MG63 (cell line): ENCODE measurements around the gene EFCAB7. TPM values are rescaled to one million over a fixed set of nuclear protein-coding genes. Genes with fewer than 3 reads are reported as not detected.

Source experiments
- DNase-seq: peaks from one replicate; pipeline ENCODE4 v3.0.0-alpha.2; 2020
- H3K27me3 ChIP-seq: fragments of 250-450 bp; sonication (Bioruptor Pico); 2 replicates; pipeline ENCODE4 v1.5.1; 2020; ENCODE audit warnings: mild to moderate bottlenecking, moderate library complexity
- H3K36me3 ChIP-seq: fragments of 250-450 bp; sonication (Bioruptor Pico); 2 replicates; pipeline ENCODE4 v1.5.1; 2020; ENCODE audit warnings: mild to moderate bottlenecking, moderate library complexity
- H3K4me3 ChIP-seq: fragments of 250-450 bp; sonication (Bioruptor Pico); 2 replicates; pipeline ENCODE4 v1.5.1; 2020; ENCODE audit warnings: mild to moderate bottlenecking, moderate library complexity
- H3K9me3 ChIP-seq: fragments of 250-450 bp; sonication (Bioruptor Pico); 2 replicates; pipeline ENCODE4 v1.5.1; 2020; ENCODE audit warnings: mild to moderate bottlenecking, moderate library complexity
- total RNA-seq: library from RNA; depleted of rRNA; stranded (reverse); fragments of >200 nt; shearing (Covaris generic); gene quantifications from 2 replicates; pipeline ENCODE4 v1.2.3, GENCODE V29; 2014; ENCODE audit warnings: low replicate concordance; rRNA removed

EFCAB7 gene, protein sequence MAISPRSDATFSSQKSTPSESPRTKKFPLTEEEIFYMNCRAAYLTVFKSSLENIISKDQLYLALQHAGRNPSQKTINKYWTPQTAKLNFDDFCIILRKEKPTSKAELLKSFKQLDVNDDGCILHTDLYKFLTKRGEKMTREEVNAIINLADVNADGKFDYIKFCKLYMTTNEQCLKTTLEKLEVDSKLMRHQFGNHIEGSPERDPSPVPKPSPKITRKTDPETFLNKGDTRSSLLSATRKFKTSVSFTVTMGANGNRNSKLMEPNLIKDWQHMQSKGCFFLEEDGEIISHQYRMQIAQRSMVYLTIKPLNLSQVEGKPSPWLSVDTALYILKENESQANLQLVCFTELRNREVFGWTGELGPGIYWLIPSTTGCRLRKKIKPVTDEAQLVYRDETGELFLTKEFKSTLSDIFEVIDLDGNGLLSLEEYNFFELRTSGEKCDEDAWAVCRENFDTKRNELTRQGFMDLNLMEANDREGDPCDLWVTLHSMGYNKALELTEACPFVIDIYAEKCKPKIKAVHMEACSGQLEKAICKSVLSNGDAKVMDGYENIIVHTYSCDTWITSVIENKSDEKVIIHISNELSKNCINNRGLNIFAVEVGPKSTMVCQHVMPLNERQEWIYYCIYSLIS
- total RNA-seq = 2.5 and 19.0 TPM in 2 replicates

DNA sequence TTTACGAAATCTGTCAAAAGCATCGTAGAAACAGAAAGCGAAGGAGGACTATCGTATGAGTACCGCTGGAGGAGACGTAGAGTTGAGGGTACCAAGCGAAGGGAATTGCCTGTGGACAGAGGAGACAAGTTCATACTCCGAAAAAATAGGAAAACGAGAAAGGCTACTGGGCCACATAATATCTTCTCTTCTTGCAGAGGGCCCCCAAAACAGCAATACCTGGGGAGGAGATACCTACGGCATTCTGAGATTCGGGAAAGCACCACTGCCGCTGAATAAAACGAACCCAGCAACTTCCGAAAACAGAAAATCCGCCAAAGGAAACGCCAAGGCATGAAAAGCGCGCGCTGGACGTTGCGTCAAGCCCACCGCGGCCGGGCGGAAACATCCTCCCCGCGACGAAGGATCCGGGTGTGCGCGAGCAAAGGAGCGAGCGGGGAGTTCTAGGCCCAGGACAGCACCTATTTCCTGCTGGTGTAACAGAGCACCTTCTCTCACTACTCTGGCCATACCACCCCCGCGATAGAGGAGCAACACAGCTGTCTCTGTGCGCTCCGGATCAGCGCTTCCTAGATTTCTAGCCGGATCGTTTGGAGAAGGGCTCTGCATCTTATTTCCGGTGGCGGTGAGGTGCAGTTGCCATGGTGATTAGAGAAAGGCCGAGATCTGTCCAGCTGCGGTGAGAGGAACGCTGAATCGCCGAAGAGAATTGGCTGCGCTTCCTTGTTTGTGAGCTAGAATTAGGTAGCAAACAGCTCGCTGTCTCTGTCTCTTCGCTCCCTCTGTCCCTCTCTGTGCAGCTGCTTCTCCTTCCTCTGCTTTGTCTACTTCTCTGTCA lies at the start of gene EFCAB7, which contains the start of gene ITGB3BP:
EFCAB7 (plus strand) TSS at position 635 of the 838 bp plus-strand sequence. CDS start 2,048 bp downstream, outside the sequence.
ITGB3BP (minus strand) TSS at position 335 of the 838 bp plus-strand sequence; CDS start at position 243, 92 bp downstream.
- Histone ChIP-seq H3K36me3 (peaks cover 5% of the 10 kb centered on the region; the same call in 1 of the 2 replicates), H3K4me3 (peak within 1 kb of the TSS; percentile 84), H3K27me3 (no peaks in the 10 kb centered on the region), H3K9me3 (no peaks in the 10 kb centered on the region)
- peak; percentile 91 for DNase-seq

- DNase-seq = no peak
These were observed 47.6 kb upstream of the EFCAB7 start for GRCh38 chr1:63475761-63476160.

DNA sequence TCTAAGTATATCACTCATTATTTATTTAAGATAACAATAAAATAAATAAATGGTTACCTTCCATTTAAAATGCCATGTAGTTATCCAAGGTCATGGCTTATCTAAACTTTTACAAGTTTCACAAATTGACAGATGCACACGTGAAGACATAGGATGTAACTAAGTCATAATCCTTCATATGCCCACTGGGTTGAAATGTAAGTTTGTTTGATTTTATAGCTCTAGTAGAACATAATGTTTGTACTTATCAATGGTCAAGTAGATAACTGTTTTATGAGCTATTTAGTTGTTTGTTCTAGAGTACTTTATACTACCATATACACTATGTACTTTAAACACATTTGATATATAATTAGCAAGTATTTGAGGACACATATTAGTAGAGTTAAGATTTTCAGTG lies 43.3 kb upstream of the EFCAB7 start:
- no peak overlapping the region for H3K4me3 ChIP-seq
- H3K36me3 ChIP-seq = no peaks in the 10 kb centered on the region; the same call in 1 of the 2 replicates
- no peak for DNase-seq
- no peaks in the 10 kb centered on the region for H3K9me3 ChIP-seq
- H3K27me3 ChIP-seq = no peaks in the 10 kb centered on the region

More at GRCh38 chr1:63475761-63476160, 47.6 kb upstream of the EFCAB7 start:
- H3K36me3 ChIP-seq = no peaks in the 10 kb centered on the region; the same call in 1 of the 2 replicates
- no peaks in the 10 kb centered on the region for H3K9me3 ChIP-seq
- H3K4me3 ChIP-seq = no peak overlapping the region
- no peaks in the 10 kb centered on the region for H3K27me3 ChIP-seq

DNA sequence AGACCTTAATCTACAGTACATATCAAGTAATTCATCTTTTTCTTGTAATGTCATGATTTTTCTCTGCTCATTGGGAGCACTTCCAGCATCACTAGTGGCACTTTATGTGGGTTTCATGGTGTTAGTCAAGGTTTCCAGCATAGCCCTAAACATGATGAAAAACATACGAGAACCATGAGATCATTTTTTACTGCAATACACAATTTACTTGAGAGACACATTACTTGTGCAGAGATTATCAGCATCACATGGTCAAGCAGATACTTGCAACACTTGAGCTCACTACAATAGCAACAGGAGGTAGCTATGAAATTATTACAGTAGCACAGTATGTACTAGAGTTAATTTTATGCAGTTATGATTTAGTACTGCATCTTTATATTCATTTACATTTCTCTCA lies 36.7 kb upstream of the EFCAB7 start:
- H3K36me3 ChIP-seq = no peaks in the 10 kb centered on the region; the same call in 1 of the 2 replicates
- no peaks in the 10 kb centered on the region for H3K9me3 ChIP-seq
- no peak for DNase-seq
- H3K4me3 ChIP-seq = no peak overlapping the region
- no peaks in the 10 kb centered on the region for H3K27me3 ChIP-seq

- no peaks in the 10 kb centered on the region for H3K9me3 ChIP-seq
- no peak for DNase-seq
- no peaks in the 10 kb centered on the region for H3K27me3 ChIP-seq
- H3K4me3 ChIP-seq = no peak overlapping the region
- no peaks in the 10 kb centered on the region; the same call in 1 of the 2 replicates for H3K36me3 ChIP-seq
These were observed 35.8 kb upstream of the EFCAB7 start for GRCh38 chr1:63487336-63488065.

GRCh38 chr1:63497577-63497976 lies 25.7 kb upstream of the EFCAB7 start:
- no peaks in the 10 kb centered on the region for H3K27me3 ChIP-seq
- no peak overlapping the region for H3K4me3 ChIP-seq
- no peak for DNase-seq
- H3K36me3 ChIP-seq = peaks cover 7% of the 10 kb centered on the region; the same call in 1 of the 2 replicates
- no peaks in the 10 kb centered on the region for H3K9me3 ChIP-seq

DNA sequence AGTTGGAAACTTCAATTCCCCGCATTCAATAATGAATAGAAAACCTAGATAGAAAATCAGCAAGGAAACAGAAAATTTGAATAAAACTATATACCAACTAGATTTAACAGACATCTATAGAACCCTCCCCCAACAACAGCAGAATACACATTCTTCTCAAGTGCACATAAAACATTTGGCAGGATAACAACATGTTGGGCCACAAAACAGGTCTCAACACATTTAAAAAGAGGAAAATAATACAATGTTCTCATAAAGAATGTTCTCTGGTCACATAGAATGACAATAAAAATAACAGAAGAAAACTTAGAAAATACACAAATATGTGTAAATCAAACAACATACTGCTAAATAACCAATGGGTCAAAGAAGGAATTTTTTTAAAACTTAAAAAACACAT lies 25.2 kb upstream of the EFCAB7 start:
- 0 out of 2 replicates have a peak, but pooled peaks cover 2% of the 10 kb centered on the region for H3K9me3 ChIP-seq
- peaks cover 10% of the 10 kb centered on the region; the same call in 1 of the 2 replicates for H3K36me3 ChIP-seq
- DNase-seq = no peak
- H3K27me3 ChIP-seq = no peaks in the 10 kb centered on the region
- no peak overlapping the region for H3K4me3 ChIP-seq

DNA sequence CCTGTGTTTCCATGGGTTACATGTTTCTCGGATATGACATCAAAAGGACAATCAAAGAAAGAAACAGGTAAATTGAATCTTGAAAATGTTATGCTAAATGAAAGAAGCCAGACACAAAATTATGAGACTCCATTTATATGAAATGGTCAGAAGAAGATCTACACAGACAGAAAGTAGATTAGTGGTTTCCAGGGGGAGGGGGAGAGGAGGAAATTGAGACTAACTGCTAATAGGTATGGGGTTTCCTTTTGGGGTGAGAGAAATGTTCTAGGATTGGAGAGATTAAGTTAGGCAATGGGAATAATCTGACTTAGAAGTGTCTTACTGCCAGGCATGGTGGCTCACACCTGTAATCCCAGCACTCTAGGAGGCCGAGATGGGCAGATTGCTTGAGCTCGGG lies 22.1 kb upstream of the EFCAB7 start:
- 0 out of 2 replicates have a peak, but pooled peaks cover 2% of the 10 kb centered on the region for H3K9me3 ChIP-seq
- peaks cover 17% of the 10 kb centered on the region for H3K36me3 ChIP-seq
- no peaks in the 10 kb centered on the region for H3K27me3 ChIP-seq
- no peak for DNase-seq
- no peak overlapping the region for H3K4me3 ChIP-seq

DNA sequence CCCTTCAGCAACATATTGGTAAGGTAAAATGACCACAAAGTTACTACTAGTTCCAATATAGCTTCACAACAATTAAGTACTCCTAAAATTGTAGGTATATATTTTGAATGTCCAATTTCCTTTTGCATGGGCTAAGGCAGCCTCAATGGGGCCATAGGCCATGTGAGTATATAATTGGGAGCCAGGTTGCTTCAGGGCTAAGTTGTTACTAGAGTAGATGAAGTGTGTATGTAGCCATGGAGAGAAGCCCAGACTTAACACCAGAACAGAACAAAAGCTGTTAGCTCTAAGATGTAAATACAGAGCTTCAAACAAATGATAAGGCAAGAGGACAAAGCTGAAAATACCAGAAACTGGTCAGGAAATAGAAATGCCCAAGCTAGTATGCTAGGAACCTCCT lies 16.5 kb upstream of the EFCAB7 start:
- H3K36me3 ChIP-seq = peaks cover 42% of the 10 kb centered on the region
- no peaks in the 10 kb centered on the region for H3K27me3 ChIP-seq
- H3K9me3 ChIP-seq = 0 out of 2 replicates have a peak, but pooled peaks cover 2% of the 10 kb centered on the region
- no peak for DNase-seq
- no peak overlapping the region for H3K4me3 ChIP-seq

- no peak for DNase-seq
- no peak overlapping the region for H3K4me3 ChIP-seq
- no peaks in the 10 kb centered on the region for H3K27me3 ChIP-seq
- H3K36me3 ChIP-seq = peaks cover 50% of the 10 kb centered on the region
- peaks cover 10% of the 10 kb centered on the region for H3K9me3 ChIP-seq
These were observed 13.6 kb upstream of the EFCAB7 start for GRCh38 chr1:63509718-63510117.

- Histone ChIP-seq H3K27me3 (no peaks in the 10 kb centered on the region), H3K4me3 (no peak overlapping the region)
These were observed 10.7 kb upstream of the EFCAB7 start for GRCh38 chr1:63512584-63512983.

GRCh38 chr1:63516629-63517028 lies 6.7 kb upstream of the EFCAB7 start:
- Histone ChIP-seq H3K9me3 (peaks cover 11% of the 10 kb centered on the region), H3K36me3 (peaks cover 14% of the 10 kb centered on the region), H3K27me3 (no peaks in the 10 kb centered on the region), H3K4me3 (no peak overlapping the region)
- DNase-seq = no peak

More at GRCh38 chr1:63512584-63512983, 10.7 kb upstream of the EFCAB7 start:
- Histone ChIP-seq H3K9me3 (peaks cover 11% of the 10 kb centered on the region), H3K36me3 (peaks cover 30% of the 10 kb centered on the region)
- DNase-seq = no peak

- no peak for DNase-seq
These were observed 413 bp downstream of the EFCAB7 start for GRCh38 chr1:63523738-63524137.

GRCh38 chr1:63524201-63524600 lies 876 bp downstream of the EFCAB7 start:
- Histone ChIP-seq H3K27me3 (no peaks in the 10 kb centered on the region), H3K36me3 (peaks cover 5% of the 10 kb centered on the region; the same call in 1 of the 2 replicates), H3K4me3 (peak overlapping the region; percentile 84), H3K9me3 (no peaks in the 10 kb centered on the region)
- no peak for DNase-seq

More at GRCh38 chr1:63523738-63524137, 413 bp downstream of the EFCAB7 start:
- H3K27me3 ChIP-seq = no peaks in the 10 kb centered on the region
- H3K36me3 ChIP-seq = peaks cover 5% of the 10 kb centered on the region; the same call in 1 of the 2 replicates
- H3K4me3 ChIP-seq = peak overlapping the region; percentile 84
- H3K9me3 ChIP-seq = no peaks in the 10 kb centered on the region

DNA sequence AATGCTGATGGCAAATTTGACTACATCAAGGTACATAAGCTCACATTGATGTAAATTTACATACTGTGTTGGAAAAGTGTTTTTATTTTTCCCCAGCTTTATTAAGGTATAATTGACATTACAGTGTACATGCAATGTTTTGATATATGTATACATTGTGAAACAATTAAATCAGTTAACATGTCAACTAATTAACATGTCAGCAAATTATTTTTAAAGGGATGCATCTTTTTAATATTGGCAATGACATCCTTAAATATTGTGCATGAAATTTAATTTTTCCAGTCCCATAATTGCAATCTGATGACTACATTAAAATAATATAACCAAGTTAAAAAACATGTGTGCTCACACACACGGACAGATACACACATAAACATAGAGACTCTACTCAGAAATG lies 9.4 kb downstream of the EFCAB7 start:
- Histone ChIP-seq H3K4me3 (no peak overlapping the region), H3K36me3 (peaks cover 11% of the 10 kb centered on the region), H3K27me3 (no peaks in the 10 kb centered on the region)

DNA sequence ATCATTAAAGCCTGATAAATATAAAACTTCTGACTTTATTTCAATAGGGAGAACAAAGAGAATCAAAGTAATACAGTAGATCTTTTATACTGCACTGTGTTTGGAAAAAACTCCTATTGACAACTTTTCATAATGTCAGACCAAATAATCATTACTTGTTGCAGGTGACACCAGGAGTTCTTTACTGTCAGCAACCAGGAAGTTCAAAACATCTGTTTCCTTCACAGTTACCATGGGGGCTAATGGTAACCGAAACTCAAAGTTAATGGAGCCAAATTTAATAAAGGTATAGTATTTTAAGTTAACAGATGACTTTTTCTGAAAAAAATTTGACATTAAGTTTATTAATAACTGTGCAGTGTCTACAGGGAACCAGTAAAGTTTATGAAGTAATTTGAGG lies 10.6 kb downstream of the EFCAB7 start:
- no peaks in the 10 kb centered on the region for H3K27me3 ChIP-seq

More for the DNA sequence above, 9.4 kb downstream of the EFCAB7 start:
- no peak for DNase-seq
- H3K9me3 ChIP-seq = no peaks in the 10 kb centered on the region

More for the DNA sequence above, 10.6 kb downstream of the EFCAB7 start:
- no peak for DNase-seq
- H3K4me3 ChIP-seq = no peak overlapping the region
- peaks cover 11% of the 10 kb centered on the region for H3K36me3 ChIP-seq
- no peaks in the 10 kb centered on the region for H3K9me3 ChIP-seq
